Measurements from ENCODE around the gene CAMKK1. TPM values are rescaled to one million over a fixed set of nuclear protein-coding genes. Genes with fewer than 3 reads are reported as not detected.

The CAMKK1 gene
- total and polyA plus RNA-seq, 9 of the 15 experiments (the other 6 are each of a cell fraction or from before 2014, with no cell fraction given): 0.34 to 7.5 (median 4.9) TPM

GRCh38 chr17:3911271-3912053 is 18.6 kb upstream of the CAMKK1 start:
- in situ Hi-C loops (cut with MboI) (loop anchor here (10.0 kb wide), 1 partner anchor 93 kb away; no protein-coding TSS in a partner anchor), intact Hi-C loops (cut with micrococcal nuclease) (loop anchor here (5.0 kb wide), 1 partner anchor 166 kb away; no protein-coding TSS in a partner anchor)
- POLR2A ChIA-PET: no interaction called here
- TF ChIP-seq RBM14 (IDR thresholded peaks at IDR 0.05; ENCODE audit: borderline replicate concordance, insufficient read depth, low read depth, low read length) (no peak), PKNOX1 (IDR thresholded peaks at IDR 0.05) (0 out of 2 replicates have a peak, but pooled peaks have one; percentile 15), RBFOX2 (IDR thresholded peaks at IDR 0.05; ENCODE audit: low read depth, low read length) (peak; percentile 48), POLR2G (IDR thresholded peaks at IDR 0.05; ENCODE audit: low read depth, low read length) (peak; percentile 55; the same call in 1 of the 2 replicates)
- FAIRE-seq (no peak), DNase-seq (ENCODE audit: extremely low read depth in 1 of 4, low spot score in 3 of 4) (no peak), ATAC-seq (no peak)
- Histone ChIP-seq H3K4me2 (ENCODE audit: insufficient read depth, low read length) (no peak overlapping the region), H3K9me1 (ENCODE audit: control insufficient read depth, insufficient read depth, low read length) (peaks cover 6% of the 10 kb centered on the region), H3K27ac (ENCODE audit: extremely low read depth, low read depth, low read length) (no peak overlapping the region), H3K27me3 (ENCODE audit: control insufficient read depth in 2 of 2, insufficient read depth in 2 of 2, low read length in 2 of 2) (no peaks in the 10 kb centered on the region), H3K36me3 (ENCODE audit: control insufficient read depth, insufficient read depth, low read length) (peaks cover 7% of the 10 kb centered on the region; the same call in 1 of the 3 replicates), H4K20me1 (replicated peaks; ENCODE audit: control insufficient read depth, insufficient read depth, low read length) (0 out of 2 replicates have a peak, but pooled peaks cover 9% of the 10 kb centered on the region), H3K4me3 (no peak overlapping the region), H3K9me3 (replicated peaks; ENCODE audit: control insufficient read depth, insufficient read depth, low read depth, low read length) (no peaks in the 10 kb centered on the region), H3K79me2 (ENCODE audit: control insufficient read depth, insufficient read depth, low read length) (peaks cover 37% of the 10 kb centered on the region), H3K4me1 (replicated peaks in 1 of 2; ENCODE audit: control insufficient read depth in 2 of 2, insufficient read depth in 2 of 2, low read length in 2 of 2) (peaks cover 17 to 40% of the 10 kb centered on the region in 2 experiments; a peak in 4 of 5 replicates), H3K9ac (ENCODE audit: insufficient read depth in 1 of 2, low read depth in 2 of 2, low read length in 2 of 2) (no peak overlapping the region), H2AFZ (ENCODE audit: low read depth, low read length) (no peak overlapping the region)
- WGBS (ENCODE audit: insufficient coverage, low coverage, missing lambda C conversion rate): 65% methylated on average over 12 of the region's 30 CpGs
- CTCF ChIA-PET (ENCODE audit: low intra/inter-chr PET ratio): interaction anchor here (0.9 kb wide), 1 partner anchor 47 kb away, joined by 3 read pairs; no protein-coding TSS in a partner anchor
- BruUV-seq (replicated peaks): no TSS peak
